Mesenchymal stem cell (in vitro differentiated cells and primary cell): ENCODE measurements around the gene ZSWIM8.

Experiments used
- DNase-seq: peaks from one replicate; pipeline ENCODE4 v3.0.0-alpha.2; 2013
- H2AFZ ChIP-seq: one replicate; pipeline ENCODE4 v1.6.1; 2013; ENCODE audit warnings: low read depth, mild to moderate bottlenecking, control low read depth, inconsistent platforms, low read length, moderate library complexity
- H2AK5ac ChIP-seq: 2 replicates; pipeline ENCODE4 v1.6.1; 2013; ENCODE audit warnings: low read length, moderate library complexity, mild to moderate bottlenecking, inconsistent platforms; ENCODE audit not compliant: severe bottlenecking
- H2BK120ac ChIP-seq: one replicate; pipeline ENCODE4 v1.6.1; 2013; ENCODE audit warnings: low read depth, mild to moderate bottlenecking, inconsistent platforms, low read length, moderate library complexity
- H2BK12ac ChIP-seq, 2 experiments: one replicate each; pipeline ENCODE4 v1.6.1; 2013; ENCODE audit warnings: inconsistent platforms in 2 of 2, low read length in 2 of 2, mild to moderate bottlenecking in 2 of 2, moderate library complexity in 2 of 2, control low read depth in 1 of 2
- H2BK15ac ChIP-seq: one replicate; pipeline ENCODE4 v1.6.1; 2013; ENCODE audit warnings: mild to moderate bottlenecking, low read depth, inconsistent platforms; ENCODE audit not compliant: poor library complexity, severe bottlenecking
- H2BK5ac ChIP-seq: 2 replicates; pipeline ENCODE4 v1.6.1; 2013; ENCODE audit warnings: low read depth, mild to moderate bottlenecking, low read length, control low read depth, inconsistent platforms; ENCODE audit not compliant: poor library complexity, severe bottlenecking
- H3K14ac ChIP-seq, 2 experiments: one replicate each; pipeline ENCODE4 v1.6.1; 2013; ENCODE audit warnings: inconsistent platforms in 2 of 2, low read length in 2 of 2, control low read depth in 1 of 2, mild to moderate bottlenecking in 1 of 2, moderate library complexity in 1 of 2
- H3K18ac ChIP-seq, 2 experiments: one replicate each; pipeline ENCODE4 v1.6.1; 2013; ENCODE audit warnings: inconsistent platforms in 2 of 2, low read length in 2 of 2, control low read depth in 1 of 2, low read depth in 1 of 2, mild to moderate bottlenecking in 1 of 2
- H3K23ac ChIP-seq, 2 experiments: one replicate each; pipeline ENCODE4 v1.6.1; 2013; ENCODE audit warnings: inconsistent platforms in 2 of 2, low read length in 2 of 2, mild to moderate bottlenecking in 2 of 2, moderate library complexity in 2 of 2, control low read depth in 1 of 2
- H3K27ac ChIP-seq: 2 replicates; pipeline ENCODE4 v1.5.1; 2013; ENCODE audit warnings: mild to moderate bottlenecking, moderate library complexity, low read length, control low read depth, inconsistent platforms; ENCODE audit not compliant: poor library complexity, severe bottlenecking
- H3K27me3 ChIP-seq, 2 experiments: 2 replicates each; pipeline versions ENCODE4 v1.6.1 to v1.7.0; 2013; ENCODE audit warnings: low read length in 2 of 2, mild to moderate bottlenecking in 2 of 2, moderate library complexity in 2 of 2, control low read depth in 1 of 2, inconsistent platforms in 1 of 2; ENCODE audit not compliant: control insufficient read depth in 1 of 2, insufficient read depth in 1 of 2
- H3K36me3 ChIP-seq, 2 experiments: 2 replicates each; pipeline versions ENCODE4 v1.6.1 to v1.7.0; 2013; ENCODE audit warnings: low read length in 2 of 2, control low read depth in 1 of 2, inconsistent platforms in 1 of 2, low read depth in 1 of 2, mild to moderate bottlenecking in 1 of 2; ENCODE audit not compliant: insufficient read depth in 2 of 2, control insufficient read depth in 1 of 2
- H3K4ac ChIP-seq, 2 experiments: one replicate each; pipeline ENCODE4 v1.6.1; 2013; ENCODE audit warnings: inconsistent platforms in 2 of 2, low read length in 2 of 2, mild to moderate bottlenecking in 2 of 2, moderate library complexity in 2 of 2, control low read depth in 1 of 2, low read depth in 1 of 2
- H3K4me1 ChIP-seq: 2 replicates; pipeline ENCODE4 v1.6.1; 2013; ENCODE audit warnings: low read depth, low read length, control low read depth; ENCODE audit not compliant: control insufficient read depth, insufficient read depth
- H3K4me2 ChIP-seq: 2 replicates; pipeline ENCODE4 v1.6.1; 2013; ENCODE audit warnings: low read length, mild to moderate bottlenecking, inconsistent platforms; ENCODE audit not compliant: poor library complexity, severe bottlenecking
- H3K4me3 ChIP-seq, 2 experiments: 2 replicates each; pipeline versions ENCODE4 v1.5.1 to v1.7.0; 2013; ENCODE audit warnings: low read length in 2 of 2, mild to moderate bottlenecking in 2 of 2, control low read depth in 1 of 2, low read depth in 1 of 2; ENCODE audit not compliant: insufficient read depth in 1 of 2
- H3K79me1 ChIP-seq: replicated peaks from 2 replicates; pipeline ENCODE4 v1.6.1; 2013; ENCODE audit warnings: mild to moderate bottlenecking, control low read depth, low read length, inconsistent platforms; ENCODE audit not compliant: poor library complexity, severe bottlenecking
- H3K9ac ChIP-seq: 2 replicates; pipeline ENCODE4 v1.7.0; 2013; ENCODE audit warnings: mild to moderate bottlenecking, low read length, moderate library complexity
- H3K9me3 ChIP-seq: 2 replicates; pipeline ENCODE4 v1.7.0; 2013; ENCODE audit warnings: mild to moderate bottlenecking, low read length; ENCODE audit not compliant: control insufficient read depth
- H4K8ac ChIP-seq: one replicate; pipeline ENCODE4 v1.6.1; 2013; ENCODE audit warnings: inconsistent platforms, mild to moderate bottlenecking, low read length, moderate library complexity
- H4K91ac ChIP-seq: one replicate; pipeline ENCODE4 v1.6.1; 2013; ENCODE audit warnings: mild to moderate bottlenecking, low read length, inconsistent platforms
- WGBS: methylation state at CpG from one replicate; pipeline ENCODE4 v1.1.7; 2013; ENCODE audit warnings: mixed read lengths; 5-methylcytosine and 5-hydroxymethylcytosine counted together

The ZSWIM8 gene

GRCh38 chr10:73797324-73798025 lies 12.1 kb downstream of the ZSWIM8 start:
- H2AK5ac ChIP-seq = no peak overlapping the region
- no peak overlapping the region for H2BK12ac ChIP-seq
- H3K79me1 ChIP-seq = peaks cover 10% of the 10 kb centered on the region
- H3K4me1 ChIP-seq = no peaks in the 10 kb centered on the region
- H4K91ac ChIP-seq = no peak overlapping the region
- H3K23ac ChIP-seq = no peak overlapping the region
- H3K9ac ChIP-seq = no peak overlapping the region
- H3K4me2 ChIP-seq = no peak overlapping the region
- no peak overlapping the region for H2AFZ ChIP-seq
- H3K9me3 ChIP-seq = no peaks in the 10 kb centered on the region
- no peak overlapping the region for H2BK120ac ChIP-seq
- WGBS = 98% methylated on average over 19 of the region's 19 CpGs
- H4K8ac ChIP-seq = no peak overlapping the region
- no peak overlapping the region for H3K27ac ChIP-seq
- H3K4ac ChIP-seq = no peak overlapping the region
- H3K14ac ChIP-seq = no peak overlapping the region
- DNase-seq = no peak
- peaks cover 88 to 96% of the 10 kb centered on the region in 2 experiments for H3K36me3 ChIP-seq
- H2BK5ac ChIP-seq = no peak overlapping the region
- no peak overlapping the region for H3K18ac ChIP-seq
- H3K4me3 ChIP-seq = no peak overlapping the region
- no peak overlapping the region for H2BK15ac ChIP-seq
- no peaks in the 10 kb centered on the region for H3K27me3 ChIP-seq

- no peak overlapping the region for H2BK15ac ChIP-seq
- H4K91ac ChIP-seq = no peak overlapping the region
- no peak overlapping the region for H2BK5ac ChIP-seq
- no peak overlapping the region for H2AFZ ChIP-seq
- H2BK120ac ChIP-seq = no peak overlapping the region
- no peak overlapping the region for H3K4me3 ChIP-seq
- H3K18ac ChIP-seq = no peak overlapping the region
- H3K14ac ChIP-seq = no peak overlapping the region
- no peak overlapping the region for H2AK5ac ChIP-seq
- peaks cover 88 to 96% of the 10 kb centered on the region in 2 experiments for H3K36me3 ChIP-seq
- 95% methylated on average over 6 of the region's 6 CpGs for WGBS
- H3K79me1 ChIP-seq = peaks cover 4% of the 10 kb centered on the region
- H3K4ac ChIP-seq = no peak overlapping the region
- no peaks in the 10 kb centered on the region for H3K9me3 ChIP-seq
- no peak overlapping the region for H4K8ac ChIP-seq
- no peak overlapping the region for H3K23ac ChIP-seq
- no peak overlapping the region for H3K9ac ChIP-seq
- H3K27ac ChIP-seq = no peak overlapping the region
- H3K4me2 ChIP-seq = no peak overlapping the region
- no peaks in the 10 kb centered on the region for H3K27me3 ChIP-seq
- no peak for DNase-seq
- H3K4me1 ChIP-seq = no peaks in the 10 kb centered on the region
- H2BK12ac ChIP-seq = no peak overlapping the region
These were observed 12.7 kb downstream of the ZSWIM8 start for GRCh38 chr10:73798087-73798486.

GRCh38 chr10:73798927-73799560 lies 13.6 kb downstream of the ZSWIM8 start:
- Histone ChIP-seq H2AFZ (no peak overlapping the region), H3K27ac (no peak overlapping the region), H3K9ac (no peak overlapping the region), H3K9me3 (no peaks in the 10 kb centered on the region), H4K91ac (peak overlapping the region; percentile 18), H3K36me3 (peaks cover 87 to 96% of the 10 kb centered on the region in 2 experiments), H3K18ac (peak overlapping the region in 1 of 2 experiments; percentile 13), H3K27me3 (no peaks in the 10 kb centered on the region), H3K4me1 (peaks cover 2% of the 10 kb centered on the region), H4K8ac (no peak overlapping the region), H3K4ac (no peak overlapping the region), H3K4me2 (no peak overlapping the region), H2AK5ac (no peak overlapping the region), H2BK12ac (no peak overlapping the region), H3K4me3 (no peak overlapping the region), H3K14ac (no peak overlapping the region), H2BK120ac (no peak overlapping the region), H2BK5ac (no peak overlapping the region), H2BK15ac (no peak overlapping the region), H3K23ac (no peak overlapping the region), H3K79me1 (no peaks in the 10 kb centered on the region)
- DNase-seq = no peak
- 98% methylated on average over 8 of the region's 10 CpGs for WGBS

- Histone ChIP-seq H2BK5ac (no peak overlapping the region), H3K4me1 (peaks cover 2% of the 10 kb centered on the region), H3K79me1 (no peaks in the 10 kb centered on the region), H3K18ac (no peak overlapping the region), H3K9ac (no peak overlapping the region), H2BK12ac (no peak overlapping the region), H3K4me2 (no peak overlapping the region), H3K27ac (no peak overlapping the region), H4K91ac (peak overlapping the region; percentile 41), H3K36me3 (peaks cover 80 to 96% of the 10 kb centered on the region in 2 experiments), H3K4me3 (no peak overlapping the region), H4K8ac (no peak overlapping the region), H3K23ac (no peak overlapping the region), H2AK5ac (no peak overlapping the region), H3K4ac (no peak overlapping the region), H2BK120ac (no peak overlapping the region), H3K27me3 (no peaks in the 10 kb centered on the region), H2AFZ (no peak overlapping the region), H2BK15ac (no peak overlapping the region), H3K14ac (no peak overlapping the region), H3K9me3 (no peaks in the 10 kb centered on the region)
- 91% methylated on average over 6 of the region's 9 CpGs for WGBS
- no peak for DNase-seq
These were observed 14.6 kb downstream of the ZSWIM8 start for GRCh38 chr10:73799899-73800559.
